WTC11 (cell line): ENCODE measurements around the gene PLD1.

ENCODE experiments used
- CBFB ChIP-seq: sonication (generic); formaldehyde crosslinking; IDR thresholded peaks from 2 replicates; pipeline ENCODE4 v1.8.1; 2022; ENCODE audit warnings: mild to moderate bottlenecking, low read depth, missing genetic modification reagents
- ELF4 ChIP-seq: sonication (generic); formaldehyde crosslinking; IDR thresholded peaks from 2 replicates; pipeline ENCODE4 v1.8.1; 2022; ENCODE audit warnings: low read depth, mild to moderate bottlenecking, moderate library complexity, missing genetic modification reagents
- ZNF512 ChIP-seq: sonication (generic); formaldehyde crosslinking; IDR thresholded peaks from 2 replicates; pipeline ENCODE4 v1.8.1; 2022; ENCODE audit warnings: missing genetic modification reagents, borderline replicate concordance

DNA sequence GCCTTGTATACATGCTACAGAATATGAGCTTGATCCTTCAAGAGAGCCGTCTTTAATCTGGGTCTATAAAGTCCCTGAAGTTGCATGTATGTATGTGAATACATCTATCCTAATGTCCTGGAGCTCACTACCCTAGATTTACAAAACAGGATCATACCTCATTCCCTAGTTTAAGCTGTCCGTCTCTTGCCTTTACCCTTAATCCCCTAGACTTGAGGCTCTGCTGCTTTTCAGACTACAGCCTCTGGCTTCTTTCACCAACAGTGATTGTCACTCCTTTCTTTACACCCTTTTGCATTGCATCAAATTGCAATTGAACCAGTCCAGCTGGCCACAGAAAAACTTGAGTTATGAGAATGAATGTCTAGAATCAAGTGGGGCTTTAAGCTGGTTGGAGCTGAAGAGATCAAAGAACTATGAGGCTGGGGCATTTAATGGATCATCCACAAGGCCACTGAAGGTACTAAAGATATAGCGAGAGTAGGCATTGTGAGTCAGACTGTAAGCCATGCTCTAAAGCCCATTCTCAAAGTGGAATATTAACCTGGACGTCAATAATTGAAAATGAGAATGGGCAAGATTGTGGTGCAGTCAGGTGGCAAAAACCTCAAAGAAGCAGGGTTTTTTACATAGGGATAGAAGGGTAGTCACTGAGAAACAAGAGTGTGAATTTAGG lies 12.3 kb upstream of the PLD1 start:
- TF ChIP-seq ELF4 (no peak), CBFB (CRISPR knock-in tag) (no peak), ZNF512 (CRISPR knock-in tag) (no peak)
